ENCODE results near the gene SCARB1.

DNA sequence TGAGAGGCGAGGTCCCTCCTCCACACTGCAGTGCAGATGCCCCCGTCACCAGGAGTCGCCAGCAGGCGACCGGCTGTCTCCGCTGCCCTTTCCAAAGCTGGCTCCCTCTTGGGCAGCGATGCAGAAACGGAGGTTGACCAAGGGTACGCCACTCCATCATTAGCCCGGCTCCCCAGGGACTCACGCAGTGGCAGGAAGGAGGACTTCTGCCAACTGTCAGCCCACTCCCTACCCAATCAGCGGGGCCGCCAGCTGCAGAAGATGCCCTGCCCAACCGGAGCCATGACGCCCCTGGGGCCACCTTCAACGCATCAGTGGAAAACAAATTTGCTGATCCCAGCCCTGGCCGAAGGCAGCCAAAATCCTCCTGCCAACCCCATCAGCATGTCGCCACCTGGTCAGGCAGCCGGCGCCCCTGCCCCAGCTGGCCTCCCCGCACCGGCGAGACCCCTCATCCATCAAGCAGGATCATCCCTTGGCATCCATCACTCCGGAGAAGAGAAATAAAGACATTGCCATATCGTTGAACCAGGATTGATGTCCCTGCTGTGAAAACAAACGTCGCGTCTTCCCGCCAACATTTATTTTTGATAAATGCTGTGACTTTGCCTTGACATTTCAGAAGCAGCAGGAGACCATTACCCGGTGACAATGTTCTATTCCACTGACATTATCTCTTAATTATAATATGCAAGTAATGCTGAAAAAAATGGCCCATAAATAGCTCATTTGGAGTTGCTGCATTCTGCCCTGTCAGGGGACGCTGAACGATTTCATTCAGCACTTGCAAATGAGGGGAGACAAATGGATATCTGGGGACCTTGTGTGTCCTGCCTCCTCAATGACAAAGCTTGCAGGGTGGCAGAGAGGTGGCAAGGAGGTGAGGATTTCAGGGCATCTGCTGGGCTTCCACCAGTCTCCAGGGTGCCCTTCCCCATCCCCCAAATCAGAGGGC is 105.1 kb downstream of the SCARB1 start:
- no peak for TF ChIP-seq CTCF (IDR thresholded peaks at IDR 0.05; ENCODE audit: poor library complexity)
- TF ChIP-seq EZH2 (IDR thresholded peaks at IDR 0.05; ENCODE audit: borderline replicate concordance): no peak
- TF ChIP-seq EZH2phosphoT487 (IDR thresholded peaks at IDR 0.05; ENCODE audit: low read depth, severe bottlenecking, unreplicated experiment): no peak
